Glutamatergic neuron (in vitro differentiated cells): ENCODE measurements around the gene SCAMP1. TPM values are rescaled to one million over a fixed set of nuclear protein-coding genes. Genes with fewer than 3 reads are reported as not detected.

Source experiments
- DNase-seq: peaks from one replicate; pipeline ENCODE4 v3.0.0; 2022
- H3K27ac Mint-ChIP-seq: one replicate; pipeline ENCODE4 v1.8.0; 2020; ENCODE audit warnings: mild to moderate bottlenecking, mixed read lengths, inconsistent platforms; ENCODE audit not compliant: unreplicated experiment
- H3K27me3 Mint-ChIP-seq: one replicate; pipeline ENCODE4 v1.8.0; 2020; ENCODE audit warnings: mild to moderate bottlenecking, moderate library complexity, mixed read lengths, inconsistent platforms; ENCODE audit not compliant: unreplicated experiment
- H3K36me3 Mint-ChIP-seq: one replicate; pipeline ENCODE4 v1.8.0; 2020; ENCODE audit warnings: mild to moderate bottlenecking, mixed read lengths, inconsistent platforms; ENCODE audit not compliant: unreplicated experiment
- H3K4me1 Mint-ChIP-seq: one replicate; pipeline ENCODE4 v1.8.0; 2020; ENCODE audit warnings: mild to moderate bottlenecking, low read depth, mixed read lengths, inconsistent platforms; ENCODE audit not compliant: unreplicated experiment
- H3K4me3 Mint-ChIP-seq: one replicate; pipeline ENCODE4 v1.8.0; 2020; ENCODE audit warnings: mild to moderate bottlenecking, mixed read lengths, inconsistent platforms; ENCODE audit not compliant: unreplicated experiment
- H3K9me3 Mint-ChIP-seq: one replicate; pipeline ENCODE4 v1.8.0; 2020; ENCODE audit warnings: mild to moderate bottlenecking, moderate library complexity, mixed read lengths, inconsistent platforms; ENCODE audit not compliant: unreplicated experiment
- CTCF ChIP-seq: fragments of 200-600 bp; sonication (generic); IDR thresholded peaks from one replicate; pipeline ENCODE4 v1.5.0; 2021; ENCODE audit not compliant: partially characterized antibody, unreplicated experiment
- total RNA-seq: library from RNA; stranded (reverse); fragmentation: NEBNext Ultra II Directional; extraction: Animal tissue kit (Norgen Biotek cat#: 25700); gene quantifications from one replicate; pipeline ENCODE4 v1.2.1, GENCODE V29; 2021; ENCODE audit not compliant: unreplicated experiment

SCAMP1 gene
- total RNA-seq, 1 donor from 2014 or later: 36.2 TPM

- Mint-ChIP-seq H3K4me3 (no peak overlapping the region), H3K4me1 (peaks cover 77% of the 10 kb centered on the region), H3K36me3 (no peaks in the 10 kb centered on the region), H3K9me3 (peaks cover 13% of the 10 kb centered on the region), H3K27me3 (peaks cover 3% of the 10 kb centered on the region), H3K27ac (peak overlapping the region; percentile 82)
- no peak for TF ChIP-seq CTCF
- peak; percentile 45 for DNase-seq
Observed at GRCh38 chr5:78506261-78507024, 146.0 kb downstream of the SCAMP1 start.

DNA sequence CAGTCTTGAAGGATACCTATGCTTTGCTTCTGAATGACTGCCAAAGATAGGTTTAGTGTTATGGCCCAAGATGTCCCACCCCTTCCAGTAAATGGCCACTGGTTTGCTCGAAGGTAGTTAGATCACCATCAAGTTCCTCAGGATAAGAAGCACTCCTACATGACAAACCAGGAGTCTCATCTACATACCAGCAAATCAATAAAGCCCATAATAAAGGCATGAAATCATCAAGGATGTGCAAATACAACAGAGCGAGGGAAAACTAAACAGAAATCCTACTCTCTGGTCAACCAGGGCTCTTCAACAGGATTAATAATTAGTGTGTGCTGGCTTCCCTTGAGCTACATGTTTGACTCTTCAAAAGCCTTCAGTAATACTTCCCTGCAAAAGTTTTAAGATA lies 147.1 kb downstream of the SCAMP1 start:
- Mint-ChIP-seq H3K9me3 (peaks cover 13% of the 10 kb centered on the region), H3K27me3 (peaks cover 3% of the 10 kb centered on the region), H3K4me1 (peaks cover 69% of the 10 kb centered on the region), H3K27ac (peak overlapping the region; percentile 80), H3K36me3 (no peaks in the 10 kb centered on the region), H3K4me3 (peak overlapping the region; percentile 64)
- no peak for TF ChIP-seq CTCF
- DNase-seq: no peak

DNA sequence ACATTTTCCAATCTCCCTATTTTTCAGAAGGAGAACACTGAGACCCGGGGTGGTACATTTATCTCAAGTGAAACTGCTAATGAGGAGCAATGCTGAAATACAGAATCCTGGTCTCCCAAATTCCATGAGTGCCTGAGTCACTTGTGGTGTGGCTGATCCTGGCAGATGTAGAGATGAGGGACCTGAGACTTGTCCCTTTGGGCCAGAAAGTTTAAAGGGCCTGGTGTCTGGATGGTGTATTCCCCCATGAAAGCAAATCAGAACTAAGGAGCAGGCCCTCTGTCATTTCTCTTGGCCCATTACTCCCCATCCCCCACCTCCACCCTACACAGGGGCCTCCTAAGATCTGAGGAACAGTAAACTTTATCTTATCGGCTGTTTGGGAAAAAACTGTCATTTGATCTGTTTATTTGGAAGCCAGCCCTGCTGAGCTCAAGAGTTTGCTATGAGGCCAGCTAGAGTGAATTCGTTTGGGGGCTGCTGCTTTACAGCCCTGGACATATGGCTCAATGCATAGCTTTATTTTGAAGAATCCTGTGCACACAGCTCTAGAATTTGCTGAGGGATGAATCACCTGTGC lies 147.9 kb downstream of the SCAMP1 start:
- peaks cover 3% of the 10 kb centered on the region for H3K27me3 Mint-ChIP-seq
- peak overlapping the region; percentile 82 for H3K4me3 Mint-ChIP-seq
- H3K9me3 Mint-ChIP-seq: peaks cover 13% of the 10 kb centered on the region
- H3K27ac Mint-ChIP-seq: peak overlapping the region; percentile 95
- no peak for DNase-seq
- H3K4me1 Mint-ChIP-seq: peaks cover 65% of the 10 kb centered on the region
- no peaks in the 10 kb centered on the region for H3K36me3 Mint-ChIP-seq
- TF ChIP-seq CTCF: no peak

DNA sequence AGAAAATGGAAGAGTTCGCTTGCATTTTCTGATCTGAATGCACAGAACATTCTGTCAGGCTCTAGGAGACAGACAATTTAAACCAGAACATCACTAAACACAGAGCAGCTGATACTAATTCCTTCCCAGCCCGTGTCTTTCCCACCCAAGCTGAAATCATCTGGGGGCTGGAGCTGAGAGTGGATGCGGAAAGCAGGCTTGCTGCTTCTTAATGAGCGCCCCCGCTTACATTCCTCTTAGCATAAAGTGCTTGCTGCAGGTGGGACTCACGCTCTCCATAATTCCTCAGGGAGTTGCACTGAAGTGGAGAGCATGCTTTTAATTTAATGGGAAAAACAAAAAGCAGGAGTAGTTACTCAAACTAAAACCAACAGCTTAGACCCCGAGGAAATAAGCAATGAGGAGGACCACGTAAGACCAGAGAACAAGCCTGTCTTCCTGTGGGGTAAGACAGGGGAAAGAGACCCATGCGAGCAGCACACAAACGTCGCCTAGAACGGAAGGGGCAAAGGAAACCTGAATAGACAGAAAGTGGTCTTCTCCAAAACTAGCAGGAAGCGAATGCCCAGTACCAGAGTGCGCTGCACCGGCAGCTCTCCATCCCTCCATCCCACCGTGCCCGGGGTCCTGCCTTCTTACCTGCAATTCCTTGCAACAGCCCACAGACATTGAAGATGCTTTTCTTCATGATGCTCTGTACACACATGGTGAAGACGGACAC lies 148.9 kb downstream of the SCAMP1 start:
- peaks cover 59% of the 10 kb centered on the region for H3K4me1 Mint-ChIP-seq
- peaks cover 15% of the 10 kb centered on the region for H3K9me3 Mint-ChIP-seq
- peak overlapping the region; percentile 95 for H3K27ac Mint-ChIP-seq
- TF ChIP-seq CTCF: no peak
- H3K27me3 Mint-ChIP-seq: peaks cover 3% of the 10 kb centered on the region
- peak; percentile 49 for DNase-seq
- peak overlapping the region; percentile 82 for H3K4me3 Mint-ChIP-seq
- H3K36me3 Mint-ChIP-seq: no peaks in the 10 kb centered on the region
